Neural progenitor cell (in vitro differentiated cells): ENCODE data around the gene PCCA.

Experiments used
- CTCF ChIP-seq: fragments of 200-600 bp; sonication (generic); IDR thresholded peaks from 2 replicates; pipeline ENCODE4 v1.5.1; 2017; ENCODE audit warnings: antibody characterized with exemption, mild to moderate bottlenecking
- EZH2phosphoT487 ChIP-seq: fragments of 200-600 bp; sonication (generic); IDR thresholded peaks from 2 replicates; pipeline ENCODE4 v1.6.1; 2017; ENCODE audit warnings: antibody characterized with exemption

GRCh38 chr13:100443278-100443997 lies 354.5 kb downstream of the PCCA start:
- TF ChIP-seq CTCF (no peak), EZH2phosphoT487 (no peak)
